Upper lobe of right lung (tissue), 1 donor: ENCODE measurements around the gene TANGO6. TPM values are rescaled to one million over a fixed set of nuclear protein-coding genes. Genes with fewer than 3 reads are reported as not detected.

ENCODE experiments used
- ATAC-seq: fragments of 200-7000 bp; cut with Tn5 transposase; one replicate; pipeline ENCODE4 v1.9.1; 2020; ENCODE audit warnings: mild to moderate bottlenecking, moderate library complexity
- DNase-seq: peaks from one replicate; pipeline ENCODE4 v3.0.0-alpha.2; 2020
- H3K27ac ChIP-seq: fragments of 200-600 bp; one replicate; pipeline ENCODE4 v1.8.0; 2022
- H3K27me3 ChIP-seq: fragments of 200-600 bp; one replicate; pipeline ENCODE4 v1.8.0; 2022; ENCODE audit warnings: mild to moderate bottlenecking
- H3K36me3 ChIP-seq: fragments of 200-600 bp; one replicate; pipeline ENCODE4 v1.8.0; 2022
- H3K4me1 ChIP-seq: fragments of 200-600 bp; one replicate; pipeline ENCODE4 v1.8.0; 2022
- H3K4me3 ChIP-seq: fragments of 200-600 bp; one replicate; pipeline ENCODE4 v1.8.0; 2022; ENCODE audit warnings: mild to moderate bottlenecking
- H3K9me3 ChIP-seq: fragments of 200-600 bp; one replicate; pipeline ENCODE4 v1.8.0; 2022
- intact Hi-C: fragments of 100-400 bp; cut with DNase I; formaldehyde crosslinking; loops from one replicate; pipeline ENCODE4 v1.11.0; 2022
- total RNA-seq: library from RNA; stranded (reverse); fragmentation: NEBNext Ultra II Directional; extraction: Animal tissue kit (Norgen Biotek cat#: 25700); gene quantifications from one replicate; pipeline ENCODE4 v1.2.1, GENCODE V29; 2021
- TF ChIP-seq, protein P1 (sequence below): fragments of 200-600 bp; IDR thresholded peaks from one replicate; pipeline ENCODE4 v1.8.0; 2022; ENCODE audit warnings: antibody characterized with exemption
- donor health status: DM: no; HTN: yes; CAD: no; lungs with severe emphysema.

TANGO6 gene
- total RNA-seq, 1 donor from 2014 or later = 19.1 TPM

DNA sequence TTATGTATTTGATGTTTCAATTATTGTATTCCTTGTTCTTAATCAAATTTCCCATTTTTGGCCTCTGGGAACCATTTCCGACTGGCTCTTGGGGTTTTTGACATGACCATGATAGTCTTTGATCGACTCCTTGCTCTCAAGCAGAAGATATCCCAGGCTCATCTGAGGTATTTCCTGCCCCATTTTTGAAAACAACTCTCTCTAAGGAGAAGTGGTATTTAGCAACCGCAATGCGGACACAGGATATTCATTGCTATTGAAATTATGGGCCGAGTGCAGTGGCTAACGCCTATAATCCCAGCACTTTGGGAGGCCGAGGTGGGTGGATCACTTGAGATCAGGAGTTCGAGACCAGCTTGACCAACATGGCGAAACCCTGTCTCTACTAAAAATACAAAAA is 5.5 kb downstream of the TANGO6 start:
- DNase-seq (no peak), ATAC-seq (no peak)
- intact Hi-C loops = no loop called here
- no peaks in the 10 kb centered on the region for H3K27me3 ChIP-seq
- TF ChIP-seq, protein P1, sequence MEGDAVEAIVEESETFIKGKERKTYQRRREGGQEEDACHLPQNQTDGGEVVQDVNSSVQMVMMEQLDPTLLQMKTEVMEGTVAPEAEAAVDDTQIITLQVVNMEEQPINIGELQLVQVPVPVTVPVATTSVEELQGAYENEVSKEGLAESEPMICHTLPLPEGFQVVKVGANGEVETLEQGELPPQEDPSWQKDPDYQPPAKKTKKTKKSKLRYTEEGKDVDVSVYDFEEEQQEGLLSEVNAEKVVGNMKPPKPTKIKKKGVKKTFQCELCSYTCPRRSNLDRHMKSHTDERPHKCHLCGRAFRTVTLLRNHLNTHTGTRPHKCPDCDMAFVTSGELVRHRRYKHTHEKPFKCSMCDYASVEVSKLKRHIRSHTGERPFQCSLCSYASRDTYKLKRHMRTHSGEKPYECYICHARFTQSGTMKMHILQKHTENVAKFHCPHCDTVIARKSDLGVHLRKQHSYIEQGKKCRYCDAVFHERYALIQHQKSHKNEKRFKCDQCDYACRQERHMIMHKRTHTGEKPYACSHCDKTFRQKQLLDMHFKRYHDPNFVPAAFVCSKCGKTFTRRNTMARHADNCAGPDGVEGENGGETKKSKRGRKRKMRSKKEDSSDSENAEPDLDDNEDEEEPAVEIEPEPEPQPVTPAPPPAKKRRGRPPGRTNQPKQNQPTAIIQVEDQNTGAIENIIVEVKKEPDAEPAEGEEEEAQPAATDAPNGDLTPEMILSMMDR = no peak
- no peak overlapping the region for H3K4me3 ChIP-seq
- H3K4me1 ChIP-seq = peaks cover 8% of the 10 kb centered on the region
- H3K9me3 ChIP-seq = no peaks in the 10 kb centered on the region
- H3K36me3 ChIP-seq = no peaks in the 10 kb centered on the region
- no peak overlapping the region for H3K27ac ChIP-seq

DNA sequence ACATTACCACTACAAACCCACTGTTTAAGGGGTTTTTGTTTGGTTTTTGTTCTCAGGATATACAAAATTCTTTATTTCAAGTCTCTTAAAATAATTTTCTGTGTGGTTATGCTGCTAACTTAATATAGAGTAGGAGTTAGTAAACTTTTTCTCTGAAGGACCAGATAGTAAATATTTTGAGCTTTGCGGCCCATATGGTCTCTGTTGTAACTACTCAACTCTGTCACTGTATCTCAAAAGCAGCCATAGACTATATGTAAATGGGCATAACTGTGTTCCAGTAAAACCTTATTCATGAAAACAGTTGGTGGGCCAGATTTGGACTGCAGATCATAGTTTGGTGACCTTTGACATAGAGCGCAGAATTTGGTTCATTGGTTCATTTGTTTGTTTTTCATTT is 7.2 kb downstream of the TANGO6 start:
- H3K4me1 ChIP-seq = no peaks in the 10 kb centered on the region
- no peaks in the 10 kb centered on the region for H3K9me3 ChIP-seq
- intact Hi-C loops = no loop called here
- no peak overlapping the region for H3K4me3 ChIP-seq
- H3K27ac ChIP-seq = no peak overlapping the region
- TF ChIP-seq, protein P1 = no peak
- DNase-seq (no peak), ATAC-seq (no peak)
- no peaks in the 10 kb centered on the region for H3K36me3 ChIP-seq
- H3K27me3 ChIP-seq = no peaks in the 10 kb centered on the region

DNA sequence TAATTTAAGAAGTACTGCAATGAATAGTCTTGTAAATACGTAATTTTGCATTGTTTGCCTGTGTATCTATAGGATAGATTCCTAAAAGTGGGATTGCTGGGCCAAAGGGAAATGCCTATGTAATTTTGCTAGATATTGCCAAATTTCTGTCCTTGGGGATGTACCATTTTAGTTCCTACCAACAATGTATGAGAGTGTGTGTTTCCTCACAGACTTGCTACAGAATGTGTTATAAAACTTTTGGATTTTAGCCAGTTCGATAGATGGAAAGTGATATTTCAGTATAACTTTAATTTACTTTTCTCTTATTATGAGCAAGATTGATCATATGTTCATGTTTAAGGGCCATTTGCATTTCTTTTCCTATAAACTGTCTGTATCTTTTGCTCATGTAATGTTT is 8.3 kb downstream of the TANGO6 start:
- no peak for ATAC-seq
- Histone ChIP-seq H3K4me3 (no peak overlapping the region), H3K4me1 (no peaks in the 10 kb centered on the region), H3K27ac (no peak overlapping the region), H3K36me3 (no peaks in the 10 kb centered on the region), H3K9me3 (no peaks in the 10 kb centered on the region), H3K27me3 (no peaks in the 10 kb centered on the region)
- no peak for DNase-seq
- TF ChIP-seq, protein P1 = no peak
- intact Hi-C loops = no loop called here

DNA sequence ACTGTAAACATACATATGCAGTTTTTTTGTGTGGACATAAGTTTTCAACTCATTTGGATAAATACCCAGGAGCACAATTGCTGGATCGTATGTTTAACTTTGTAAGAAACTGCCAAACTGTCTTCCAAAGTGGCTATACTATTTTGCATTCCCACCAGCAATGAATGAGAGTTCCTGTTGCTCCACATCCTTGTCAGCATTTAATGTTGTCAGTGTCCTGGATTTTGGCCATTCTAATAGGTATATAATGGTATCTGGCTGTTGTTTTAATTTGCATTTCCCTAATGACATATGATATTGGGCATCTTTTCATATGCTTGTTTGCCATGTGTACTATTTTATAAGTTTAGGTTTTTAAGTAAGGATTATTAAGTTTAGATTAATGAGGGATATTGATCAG is 14.1 kb downstream of the TANGO6 start:
- Histone ChIP-seq H3K4me1 (no peaks in the 10 kb centered on the region), H3K27ac (no peak overlapping the region), H3K9me3 (no peaks in the 10 kb centered on the region), H3K36me3 (peaks cover 18% of the 10 kb centered on the region), H3K4me3 (no peak overlapping the region), H3K27me3 (no peaks in the 10 kb centered on the region)
- no peak for DNase-seq
- intact Hi-C loops = no loop called here
- no peak for ATAC-seq
- TF ChIP-seq, protein P1 = no peak

DNA sequence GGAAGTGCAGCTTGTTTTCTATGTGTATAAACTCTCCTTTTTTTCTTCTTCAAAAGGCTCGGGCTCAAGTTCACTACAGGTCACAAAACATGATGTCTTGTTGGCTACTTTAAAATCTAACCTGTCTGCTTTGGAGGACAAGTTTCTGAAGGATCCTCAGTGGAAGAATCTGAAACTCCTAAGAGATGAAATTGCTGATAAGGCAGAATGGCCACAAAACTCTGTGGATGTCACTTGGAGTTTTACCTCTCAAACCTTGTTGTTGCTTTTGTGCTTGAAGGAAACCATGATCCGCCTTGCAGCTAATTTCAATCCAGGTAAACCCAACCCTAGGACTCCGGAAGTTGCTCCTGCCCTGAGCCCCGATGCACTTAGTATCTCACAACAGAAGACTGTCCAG is 16.5 kb downstream of the TANGO6 start:
- no peak for ATAC-seq
- TF ChIP-seq, protein P1 = no peak
- Histone ChIP-seq H3K27ac (no peak overlapping the region), H3K4me3 (no peak overlapping the region), H3K36me3 (peaks cover 37% of the 10 kb centered on the region), H3K4me1 (no peaks in the 10 kb centered on the region), H3K27me3 (no peaks in the 10 kb centered on the region), H3K9me3 (no peaks in the 10 kb centered on the region)
- intact Hi-C loops = no loop called here
- DNase-seq = no peak
